ENCODE measurements around the gene TSPAN5. TPM values are rescaled to one million over a fixed set of nuclear protein-coding genes. Genes with fewer than 3 reads are reported as not detected.

TSPAN5 gene
- polyA plus RNA-seq, 1 donor from 2014 or later, result 18.8 TPM

DNA sequence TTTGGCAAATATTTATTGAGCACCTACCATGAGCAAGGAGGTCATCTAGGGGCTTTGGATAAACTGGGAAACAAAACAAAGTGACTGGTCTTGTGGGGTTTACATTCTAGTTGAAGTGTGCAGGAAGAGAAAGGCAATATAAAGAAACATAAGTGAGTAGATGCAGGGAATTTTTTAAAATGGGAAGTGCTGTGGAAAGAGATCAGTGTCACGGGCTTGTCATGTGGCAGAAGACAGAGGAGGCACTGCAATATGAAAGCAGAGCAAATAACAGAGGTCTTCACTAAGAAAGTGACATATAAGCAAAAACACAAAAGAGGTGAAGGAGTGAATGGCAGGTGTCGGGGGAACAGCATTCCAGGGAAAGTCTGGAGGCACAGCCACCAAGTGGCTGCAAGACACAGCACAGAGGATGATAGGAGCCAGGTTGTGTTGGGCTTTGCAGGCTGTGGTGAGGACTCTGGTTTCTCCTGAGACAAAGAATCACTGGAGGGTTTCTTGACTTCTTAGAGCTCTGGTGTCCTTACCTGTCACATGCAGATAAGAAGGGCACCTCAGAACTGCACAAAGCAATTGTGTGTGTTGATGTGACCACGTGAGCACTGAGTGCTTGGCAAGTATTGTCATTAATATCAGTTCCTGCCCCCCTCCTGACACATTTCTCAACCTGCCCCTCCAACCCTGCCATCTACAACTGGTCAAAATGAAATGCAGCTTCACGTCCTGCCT is 143.5 kb downstream of the TSPAN5 start:
- no peak overlapping the region for H3K4me2 ChIP-seq (ENCODE audit: low read length)
- H3F3A ChIP-seq (ENCODE audit: insufficient read depth, low read length, poor library complexity, severe bottlenecking), result no peaks in the 10 kb centered on the region
- H3K9me2 ChIP-seq (ENCODE audit: insufficient read depth, low read length), result no peaks in the 10 kb centered on the region
- no peaks in the 10 kb centered on the region for H3K9me3 ChIP-seq (ENCODE audit: low read length)
- no peak overlapping the region for H2AFZ ChIP-seq (ENCODE audit: low read depth, low read length)
- H3K4me3 ChIP-seq (ENCODE audit: low read length), result no peak overlapping the region
- peak overlapping the region; percentile 41 for H3K27ac ChIP-seq (ENCODE audit: low read length)
- no peaks in the 10 kb centered on the region for H4K20me1 ChIP-seq (ENCODE audit: insufficient read depth)
- no peaks in the 10 kb centered on the region for H3K36me3 ChIP-seq (ENCODE audit: insufficient read depth, low read length)
- peaks cover 4% of the 10 kb centered on the region for H3K79me2 ChIP-seq (replicated peaks; ENCODE audit: insufficient read depth, low read length)
- H3K27me3 ChIP-seq (ENCODE audit: insufficient read depth, low read depth, low read length), result no peaks in the 10 kb centered on the region
- no peak overlapping the region for H3K9ac ChIP-seq (ENCODE audit: low read length)
- TF ChIP-seq EP300 (conservative IDR thresholded peaks at IDR 0.05; ENCODE audit: poor library complexity, severe bottlenecking), result peak; percentile 78
- no peak for TF ChIP-seq TAF1 (IDR thresholded peaks at IDR 0.05; ENCODE audit: low read depth)
- peak; percentile 33 for TF ChIP-seq POLR2AphosphoS5 (IDR thresholded peaks at IDR 0.05)
- no peak for TF ChIP-seq EZH2 (IDR thresholded peaks at IDR 0.05; ENCODE audit: borderline replicate concordance, insufficient read depth, low read length, poor library complexity, severe bottlenecking)
- peak; percentile 81 for TF ChIP-seq REST (IDR thresholded peaks at IDR 0.05; ENCODE audit: borderline replicate concordance)
- peak; percentile 31 for TF ChIP-seq RAD21 (conservative IDR thresholded peaks at IDR 0.05)
- TF ChIP-seq MXI1 (conservative IDR thresholded peaks at IDR 0.05; ENCODE audit: poor library complexity, severe bottlenecking), result no peak
- TF ChIP-seq SMC3 (conservative IDR thresholded peaks at IDR 0.05; ENCODE audit: poor library complexity), result peak; percentile 46
- TF ChIP-seq CTCF (IDR thresholded peaks at IDR 0.05; ENCODE audit: poor library complexity, severe bottlenecking), result no peak

DNA sequence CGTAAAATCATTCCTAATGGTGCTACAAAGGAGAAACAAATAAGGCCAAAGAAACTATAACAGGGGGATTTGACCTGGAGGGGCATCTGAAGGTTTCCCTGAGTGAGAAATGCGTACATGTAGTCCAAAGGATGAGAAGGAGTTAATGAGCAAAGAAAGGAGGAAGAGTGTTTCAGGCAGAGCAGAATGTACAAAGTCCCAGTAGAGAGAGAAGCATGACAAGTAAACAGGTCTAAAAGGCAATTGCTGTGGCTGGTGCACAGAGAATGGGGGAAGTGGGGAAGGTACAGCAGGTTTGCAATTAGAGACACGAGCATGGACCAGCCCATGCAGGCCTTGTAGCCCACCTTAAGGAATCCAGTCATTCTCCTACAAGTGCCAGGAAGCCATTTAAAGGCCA is 145.5 kb downstream of the TSPAN5 start:
- no peaks in the 10 kb centered on the region for H3K9me3 ChIP-seq (ENCODE audit: low read length)
- H3K27me3 ChIP-seq (ENCODE audit: insufficient read depth, low read depth, low read length), result no peaks in the 10 kb centered on the region
- H3K4me2 ChIP-seq (ENCODE audit: low read length), result no peak overlapping the region
- no peaks in the 10 kb centered on the region for H3K36me3 ChIP-seq (ENCODE audit: insufficient read depth, low read length)
- H3K9ac ChIP-seq (ENCODE audit: low read length), result no peak overlapping the region
- peaks cover 4% of the 10 kb centered on the region for H3K79me2 ChIP-seq (replicated peaks; ENCODE audit: insufficient read depth, low read length)
- H3F3A ChIP-seq (ENCODE audit: insufficient read depth, low read length, poor library complexity, severe bottlenecking), result no peaks in the 10 kb centered on the region
- no peak overlapping the region for H3K4me3 ChIP-seq (ENCODE audit: low read length)
- H3K9me2 ChIP-seq (ENCODE audit: insufficient read depth, low read length), result no peaks in the 10 kb centered on the region
- TF ChIP-seq RAD21 (conservative IDR thresholded peaks at IDR 0.05) (no peak), MXI1 (conservative IDR thresholded peaks at IDR 0.05; ENCODE audit: poor library complexity, severe bottlenecking) (no peak), TAF1 (IDR thresholded peaks at IDR 0.05; ENCODE audit: low read depth) (no peak), EP300 (conservative IDR thresholded peaks at IDR 0.05; ENCODE audit: poor library complexity, severe bottlenecking) (no peak), SMC3 (conservative IDR thresholded peaks at IDR 0.05; ENCODE audit: poor library complexity) (no peak), POLR2AphosphoS5 (IDR thresholded peaks at IDR 0.05) (no peak), EZH2 (IDR thresholded peaks at IDR 0.05; ENCODE audit: borderline replicate concordance, insufficient read depth, low read length, poor library complexity, severe bottlenecking) (no peak), CTCF (IDR thresholded peaks at IDR 0.05; ENCODE audit: poor library complexity, severe bottlenecking) (no peak), REST (IDR thresholded peaks at IDR 0.05; ENCODE audit: borderline replicate concordance) (no peak)
- H3K27ac ChIP-seq (ENCODE audit: low read length), result no peak overlapping the region
- H4K20me1 ChIP-seq (ENCODE audit: insufficient read depth), result no peaks in the 10 kb centered on the region
- no peak overlapping the region for H2AFZ ChIP-seq (ENCODE audit: low read depth, low read length)

Measured in neural cell (in vitro differentiated cells).